K562 (cell line): ENCODE measurements around the gene CCNL2. TPM values are rescaled to one million over a fixed set of nuclear protein-coding genes. Genes with fewer than 3 reads are reported as not detected.

Experiments
- AFF1 ChIP-seq, 2 experiments: fragments of 450-650 bp; IDR thresholded peaks; 2 replicates each; pipeline ENCODE4 v1.6.1; 2018; ENCODE audit warnings: mild to moderate bottlenecking in 2 of 2, low read depth in 1 of 2; ENCODE audit not compliant: partially characterized antibody in 2 of 2
- CBFA2T2 ChIP-seq: fragments of 450-650 bp; conservative IDR thresholded peaks from 2 replicates; pipeline ENCODE4 v1.6.1; 2017; ENCODE audit warnings: mild to moderate bottlenecking
- FOXK1 ChIP-seq: sonication (generic); formaldehyde crosslinking; IDR thresholded peaks from 2 replicates; pipeline ENCODE4 v1.8.0; 2022; ENCODE audit warnings: missing genetic modification reagents, mild to moderate bottlenecking, borderline replicate concordance
- GTF2A2 ChIP-seq: IDR thresholded peaks from 2 replicates; pipeline ENCODE4 v1.6.1; 2016; ENCODE audit warnings: mild to moderate bottlenecking, missing genetic modification characterization, missing compliant biosample characterization
- GTF2B ChIP-seq: IDR thresholded peaks from 2 replicates; pipeline ENCODE4 v1.6.1; 2011; ENCODE audit not compliant: insufficient read length; ENCODE audit errors: extremely low read depth
- KAT8 ChIP-seq: fragments of 450-650 bp; IDR thresholded peaks from 2 replicates; pipeline ENCODE4 v1.6.1; 2016; ENCODE audit warnings: low read depth, mild to moderate bottlenecking
- SMAD2 ChIP-seq: fragments of 150-350 bp; IDR thresholded peaks from 2 replicates; pipeline ENCODE4 v1.6.1; 2014; ENCODE audit warnings: low read depth, mild to moderate bottlenecking, low read length
- SNAPC5 ChIP-seq: fragments of 250-450 bp; sonication (Bioruptor Pico); IDR thresholded peaks from 2 replicates; pipeline ENCODE4 v1.8.0; 2021; ENCODE audit warnings: moderate library complexity, mild to moderate bottlenecking, inconsistent platforms
- ZNF224 ChIP-seq: sonication (generic); formaldehyde crosslinking; IDR thresholded peaks from 2 replicates; pipeline ENCODE4 v1.8.0; 2022; ENCODE audit warnings: mild to moderate bottlenecking, missing genetic modification reagents
- ZNF518B ChIP-seq: fragments of 250-450 bp; sonication (Bioruptor Pico); IDR thresholded peaks from 2 replicates; pipeline ENCODE4 v1.5.0; 2021; ENCODE audit warnings: mild to moderate bottlenecking, moderate library complexity
- ZNF655 ChIP-seq: fragments of 250-450 bp; sonication (Bioruptor Pico); IDR thresholded peaks from 2 replicates; pipeline ENCODE4 v1.5.0; 2021
- polyA plus RNA-seq, 8 experiments: library from polyadenylated mRNA; depleted of rRNA in 4 of 8; stranded (reverse) in 5 of 8; unstranded in 3 of 8; fragments of >200 nt; fragmentation: Nextera tagmentation in 2 of 8; fragmentation: Illumina TruSeq in 1 of 8; extraction: Ambion mirVana in 2 of 8; extraction: Trizol in 1 of 8; gene quantifications; 2 replicates each; pipeline versions ENCODE4 v1.2.1 to v1.2.3, GENCODE V29; 2011 to 2014; ENCODE audit warnings: inconsistent platforms in 1 of 8, missing spikeins in 1 of 8
- total RNA-seq, 7 experiments: library from RNA; depleted of rRNA in 6 of 7; stranded (reverse); fragments of >200 nt in 6 of 7; fragmentation: Illumina TruSeq in 2 of 7; extraction: Trizol in 2 of 7; gene quantifications; 2 replicates each; pipeline versions ENCODE4 v1.2.1 to v1.2.3, GENCODE V29; 2011 to 2021; ENCODE audit warnings: low replicate concordance in 1 of 7

Gene CCNL2
- total and polyA plus RNA-seq, 9 of the 15 experiments (the other 6 are each of a cell fraction or from before 2014, with no cell fraction given) = 2.8 to 287 (median 94.5) TPM

- TF ChIP-seq SNAPC5 = no peak
- no peak for TF ChIP-seq GTF2B
- no peak for TF ChIP-seq ZNF224
- no peak for TF ChIP-seq SMAD2
- no peak for TF ChIP-seq CBFA2T2
- no peak for TF ChIP-seq FOXK1 (CRISPR knock-in tag)
- TF ChIP-seq AFF1 (IDR thresholded peaks at IDR 0.05; ENCODE audit: low read depth in 1 of 2, partially characterized antibody in 2 of 2) = no peak
- no peak for TF ChIP-seq ZNF655 (CRISPR knock-in tag)
- no peak for TF ChIP-seq GTF2A2 (tag)
- TF ChIP-seq ZNF518B (CRISPR knock-in tag) = no peak
- no peak for TF ChIP-seq KAT8
Measured at GRCh38 chr1:1356796-1357401, 42.2 kb downstream of the CCNL2 start (continued).
